GM12801 (cell line): Measurements from ENCODE around the gene IGBP1.

ENCODE experiments used
- TF ChIP-seq, protein P1 (sequence below): IDR thresholded peaks from one replicate; pipeline ENCODE4 v1.5.1; 2011; ENCODE audit warnings: control low read depth; ENCODE audit not compliant: insufficient read length; ENCODE audit errors: extremely low read depth

The IGBP1 gene

GRCh38 chrX:70172221-70172620 lies 39.0 kb downstream of the IGBP1 start:
- TF ChIP-seq, protein P1, sequence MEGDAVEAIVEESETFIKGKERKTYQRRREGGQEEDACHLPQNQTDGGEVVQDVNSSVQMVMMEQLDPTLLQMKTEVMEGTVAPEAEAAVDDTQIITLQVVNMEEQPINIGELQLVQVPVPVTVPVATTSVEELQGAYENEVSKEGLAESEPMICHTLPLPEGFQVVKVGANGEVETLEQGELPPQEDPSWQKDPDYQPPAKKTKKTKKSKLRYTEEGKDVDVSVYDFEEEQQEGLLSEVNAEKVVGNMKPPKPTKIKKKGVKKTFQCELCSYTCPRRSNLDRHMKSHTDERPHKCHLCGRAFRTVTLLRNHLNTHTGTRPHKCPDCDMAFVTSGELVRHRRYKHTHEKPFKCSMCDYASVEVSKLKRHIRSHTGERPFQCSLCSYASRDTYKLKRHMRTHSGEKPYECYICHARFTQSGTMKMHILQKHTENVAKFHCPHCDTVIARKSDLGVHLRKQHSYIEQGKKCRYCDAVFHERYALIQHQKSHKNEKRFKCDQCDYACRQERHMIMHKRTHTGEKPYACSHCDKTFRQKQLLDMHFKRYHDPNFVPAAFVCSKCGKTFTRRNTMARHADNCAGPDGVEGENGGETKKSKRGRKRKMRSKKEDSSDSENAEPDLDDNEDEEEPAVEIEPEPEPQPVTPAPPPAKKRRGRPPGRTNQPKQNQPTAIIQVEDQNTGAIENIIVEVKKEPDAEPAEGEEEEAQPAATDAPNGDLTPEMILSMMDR = no peak

DNA sequence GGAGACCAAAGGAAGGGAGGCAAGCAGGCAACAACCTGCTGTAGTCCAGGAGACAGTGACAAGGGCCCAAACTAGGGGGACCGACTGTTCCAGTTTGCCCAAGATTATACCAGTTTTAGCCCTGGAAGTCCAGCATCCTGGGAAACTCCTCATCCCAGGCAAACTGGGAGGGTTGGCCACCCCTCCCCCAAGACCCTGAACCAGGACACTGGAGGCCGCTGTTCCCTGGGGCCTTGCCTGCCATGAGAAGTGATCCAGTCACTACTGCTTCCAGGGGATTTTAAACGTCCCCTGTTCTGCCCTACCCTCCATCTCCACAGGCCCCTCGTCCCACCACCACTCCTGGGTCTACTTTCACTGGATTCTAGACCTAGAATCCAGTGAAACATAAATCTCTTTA lies 39.7 kb downstream of the IGBP1 start:
- TF ChIP-seq, protein P1 = no peak

DNA sequence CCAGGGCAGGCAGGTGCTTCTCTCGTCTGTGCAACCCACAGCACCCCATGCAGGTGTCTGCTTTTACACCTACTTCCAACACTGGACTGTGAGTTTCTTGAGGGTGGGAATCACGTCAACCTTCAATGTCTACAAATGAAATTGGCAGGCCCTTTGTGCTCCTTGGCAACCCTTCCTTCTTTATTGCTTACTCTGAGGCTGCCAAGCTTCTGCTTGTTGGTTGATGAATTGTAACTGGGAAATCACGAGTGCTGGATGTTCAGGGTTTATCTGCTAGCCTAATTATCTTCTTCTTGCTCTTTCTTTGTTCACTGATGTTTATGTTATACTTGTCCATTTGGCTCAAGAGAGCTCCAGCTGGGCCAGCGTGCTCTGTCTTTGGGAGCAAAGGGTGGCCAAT lies 41.5 kb downstream of the IGBP1 start:
- TF ChIP-seq, protein P1 = no peak

- TF ChIP-seq, protein P1 = no peak
Observed at GRCh38 chrX:70175338-70175737, 42.1 kb downstream of the IGBP1 start.

DNA sequence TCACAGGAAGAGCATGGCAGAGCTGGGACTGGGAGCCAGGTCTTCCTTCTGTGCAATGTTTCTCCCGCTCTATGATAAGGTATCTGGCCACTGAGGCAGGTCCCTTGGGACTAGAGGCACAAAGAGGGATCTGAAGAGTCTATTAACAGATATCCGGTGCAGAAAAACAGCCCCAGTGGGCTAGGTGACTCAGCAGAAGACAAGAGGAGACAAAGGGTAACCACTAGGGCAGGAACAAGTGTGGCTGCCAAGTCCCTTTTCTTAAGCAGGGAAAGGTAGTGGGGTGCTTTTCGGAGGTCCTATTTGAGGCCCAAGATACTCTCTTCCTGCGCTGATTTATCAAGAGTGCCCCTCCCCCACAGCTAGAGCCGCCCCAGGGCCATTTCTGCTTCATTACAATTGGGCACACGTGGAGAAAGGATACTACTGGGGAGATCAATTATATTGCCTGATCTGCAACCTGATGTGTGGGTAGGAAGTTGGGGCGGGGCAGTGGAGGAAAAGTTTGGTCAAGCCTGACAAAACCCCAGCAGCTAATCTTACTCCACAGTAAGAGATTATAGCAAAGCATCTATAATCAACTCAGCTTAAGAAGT lies 43.8 kb downstream of the IGBP1 start, which contains the start of gene DGAT2L6:
Gene DGAT2L6, plus strand, starts transcription at position 546 of the 596 bp plus-strand sequence. CDS start 100 bp downstream, outside the sequence.
- TF ChIP-seq, protein P1 = no peak

GRCh38 chrX:70183091-70183490 lies 49.8 kb downstream of the IGBP1 start:
- TF ChIP-seq, protein P1 = no peak

- TF ChIP-seq, protein P1 = no peak
Observed at GRCh38 chrX:70190225-70190624, 57.0 kb downstream of the IGBP1 start.
